ENCODE results near the gene HTT. TPM values are rescaled to one million over a fixed set of nuclear protein-coding genes. Genes with fewer than 3 reads are reported as not detected.
"Not testable (repeated sequence)": the region's sequence is repeated elsewhere in the genome, so short reads cannot be mapped to it uniquely, and the experiment has no call there.

Gene HTT
- total and polyA plus RNA-seq, 5 donors from 2014 or later, result 4.8 to 101 (median 6.4) TPM

DNA sequence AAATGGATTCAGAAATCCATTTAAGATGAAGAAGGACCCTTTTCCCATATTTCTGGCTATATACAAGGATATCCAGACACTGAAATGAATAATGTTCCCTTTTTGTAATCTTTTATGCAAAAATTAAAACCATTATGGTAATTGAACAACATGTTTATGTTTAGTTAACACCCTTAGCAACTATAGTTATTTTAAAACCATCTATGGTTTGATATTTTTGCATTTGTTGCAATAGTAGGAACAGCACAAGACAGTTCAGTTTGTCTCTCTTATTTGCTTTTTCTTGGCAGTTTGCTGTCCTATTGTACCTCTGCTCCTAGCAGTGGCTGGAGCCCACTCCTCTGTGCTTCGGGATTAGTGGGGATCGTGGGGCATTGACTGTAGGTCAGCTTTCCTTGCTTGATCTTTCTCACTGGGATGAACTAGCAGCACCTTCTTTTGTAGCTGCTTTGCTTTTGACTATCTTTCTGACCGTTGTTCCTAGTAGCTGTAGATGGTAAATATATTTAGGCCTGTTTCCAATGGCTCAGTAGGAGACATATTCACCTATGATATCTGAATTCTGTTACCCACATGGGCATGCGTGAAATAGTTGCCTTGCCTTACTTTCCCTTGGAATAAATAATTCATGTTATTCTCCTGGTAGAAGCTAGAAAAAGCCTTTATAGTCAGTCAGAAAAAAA is 12.8 kb downstream of the HTT start:
- no peaks in the 10 kb centered on the region for H3K9me3 ChIP-seq (ENCODE audit: control insufficient read depth in 2 of 2, low read length in 2 of 2)
- DNase-seq (no peak), ATAC-seq (ENCODE audit: low read depth in 2 of 2) (no peak)
- H3K27me3 ChIP-seq (ENCODE audit: control insufficient read depth, insufficient read depth, low read length), result no peaks in the 10 kb centered on the region
- H3K9me3 Mint-ChIP-seq, result no peaks in the 10 kb centered on the region
- peaks cover 21 to 44% (median 33%) of the 10 kb centered on the region in 4 donors for H3K4me1 Mint-ChIP-seq
- peaks cover 22% of the 10 kb centered on the region for H3K36me3 Mint-ChIP-seq
- no peak overlapping the region for H3K4me3 Mint-ChIP-seq
- peaks cover 9% of the 10 kb centered on the region for H3K4me1 ChIP-seq (ENCODE audit: control insufficient read depth, insufficient read depth, low read length, poor library complexity, severe bottlenecking)
- H3K27ac Mint-ChIP-seq, result no peak overlapping the region
- H3K27ac ChIP-seq (ENCODE audit: insufficient read depth, low read length, poor library complexity, severe bottlenecking), result no peak overlapping the region
- H3K27me3 Mint-ChIP-seq, result no peaks in the 10 kb centered on the region
- H3K36me3 ChIP-seq (ENCODE audit: control insufficient read depth, insufficient read depth, low read length), result peaks cover 21% of the 10 kb centered on the region
- no peak overlapping the region for H3K4me3 ChIP-seq (ENCODE audit: low read depth, low read length)

DNA sequence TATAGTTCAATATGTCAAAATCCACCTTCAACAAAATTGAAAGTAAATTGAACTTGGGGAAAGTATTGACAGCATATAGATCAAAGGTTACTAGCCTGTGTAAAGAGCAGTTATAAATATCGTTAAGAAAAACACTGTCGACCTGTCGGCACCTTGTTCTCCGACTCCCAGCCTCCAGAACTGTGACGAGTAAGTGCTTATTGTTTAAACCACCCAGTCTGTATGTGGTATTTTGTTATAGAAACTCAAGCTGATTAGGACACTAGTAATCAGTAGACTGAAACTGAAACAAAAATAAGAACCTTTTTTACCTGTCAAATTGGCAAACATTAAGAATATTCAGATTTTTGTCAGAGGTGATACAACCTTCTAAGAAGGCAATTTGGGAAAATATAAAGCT is 17.0 kb downstream of the HTT start:
- DNase-seq (peak in 1 of 3 donors; percentile 52), ATAC-seq (ENCODE audit: low read depth in 2 of 2) (peak; percentile 37 to 52)
- peaks cover 35% of the 10 kb centered on the region for H3K36me3 ChIP-seq (ENCODE audit: control insufficient read depth, insufficient read depth, low read length)
- H3K27ac Mint-ChIP-seq, result peak overlapping the region; percentile 63 to 84 (median 70)
- H3K9me3 Mint-ChIP-seq, result no peaks in the 10 kb centered on the region
- H3K4me3 ChIP-seq (ENCODE audit: low read depth, low read length), result peak overlapping the region; percentile 51
- peaks cover 7 to 21% (median 18%) of the 10 kb centered on the region in 4 donors for H3K4me1 Mint-ChIP-seq
- peak overlapping the region in 2 of 4 donors; percentile 45 to 91 for H3K4me3 Mint-ChIP-seq
- no peaks in the 10 kb centered on the region for H3K9me3 ChIP-seq (ENCODE audit: control insufficient read depth in 2 of 2, low read length in 2 of 2)
- H3K27me3 ChIP-seq (ENCODE audit: control insufficient read depth, insufficient read depth, low read length), result no peaks in the 10 kb centered on the region
- H3K4me1 ChIP-seq (ENCODE audit: control insufficient read depth, insufficient read depth, low read length, poor library complexity, severe bottlenecking), result peaks cover 3% of the 10 kb centered on the region
- peaks cover 41% of the 10 kb centered on the region for H3K36me3 Mint-ChIP-seq
- H3K27me3 Mint-ChIP-seq, result no peaks in the 10 kb centered on the region
- no peak overlapping the region for H3K27ac ChIP-seq (ENCODE audit: insufficient read depth, low read length, poor library complexity, severe bottlenecking)

DNA sequence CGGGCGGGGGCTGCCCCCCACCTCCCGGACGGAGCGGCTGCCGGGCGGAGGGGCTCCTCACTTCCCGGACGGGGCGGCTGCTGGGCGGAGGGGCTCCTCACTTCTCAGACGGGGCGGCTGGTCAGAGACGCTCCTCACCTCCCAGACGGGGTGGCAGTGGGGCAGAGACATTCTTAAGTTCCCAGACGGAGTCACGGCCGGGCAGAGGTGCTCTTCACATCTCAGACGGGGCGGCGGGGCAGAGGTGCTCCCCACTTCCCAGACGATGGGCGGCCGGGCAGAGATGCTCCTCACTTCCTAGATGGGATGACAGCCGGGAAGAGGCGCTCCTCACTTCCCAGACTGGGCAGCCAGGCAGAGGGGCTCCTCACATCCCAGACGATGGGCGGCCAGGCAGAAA is 20.2 kb downstream of the HTT start:
- not testable (repeated sequence) for ATAC-seq (ENCODE audit: low read depth in 2 of 2); H3K4me3 Mint-ChIP-seq; H3K27me3 ChIP-seq (ENCODE audit: control insufficient read depth, insufficient read depth, low read length); H3K4me1 ChIP-seq (ENCODE audit: control insufficient read depth, insufficient read depth, low read length, poor library complexity, severe bottlenecking); H3K27me3 Mint-ChIP-seq; H3K27ac Mint-ChIP-seq; H3K9me3 ChIP-seq (ENCODE audit: control insufficient read depth in 2 of 2, low read length in 2 of 2); H3K9me3 Mint-ChIP-seq; H3K27ac ChIP-seq (ENCODE audit: insufficient read depth, low read length, poor library complexity, severe bottlenecking); H3K4me3 ChIP-seq (ENCODE audit: low read depth, low read length); DNase-seq
- Mint-ChIP-seq H3K4me1 (peaks cover 13 to 21% (median 17%) of the 10 kb centered on the region in 4 donors), H3K36me3 (peaks cover 27% of the 10 kb centered on the region)
- peaks cover 31% of the 10 kb centered on the region for H3K36me3 ChIP-seq (ENCODE audit: control insufficient read depth, insufficient read depth, low read length)

DNA sequence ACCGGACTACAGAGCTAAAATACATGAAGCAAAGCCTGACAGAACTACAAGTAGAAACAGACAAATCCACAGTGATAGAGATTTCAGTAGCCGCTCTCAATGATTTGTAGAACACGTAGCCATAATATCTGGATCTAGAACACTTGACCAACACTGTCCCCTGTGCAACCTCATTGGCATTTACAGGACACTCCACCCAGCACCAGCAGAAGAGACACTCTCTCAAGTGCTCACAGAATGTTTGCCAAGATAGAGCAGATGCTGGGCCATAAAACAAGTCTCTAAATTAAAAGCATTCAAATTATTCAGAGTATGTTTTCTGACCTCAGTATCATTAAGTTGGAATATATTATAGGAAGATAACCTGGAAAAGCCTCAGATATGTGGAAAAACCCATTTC is 21.7 kb downstream of the HTT start:
- DNase-seq, result no peak
- Mint-ChIP-seq H3K27ac (no peak overlapping the region), H3K9me3 (no peaks in the 10 kb centered on the region), H3K4me1 (peaks cover 5 to 27% (median 15%) of the 10 kb centered on the region in 4 donors), H3K36me3 (peaks cover 35% of the 10 kb centered on the region), H3K27me3 (no peaks in the 10 kb centered on the region), H3K4me3 (no peak overlapping the region)
- no peak for ATAC-seq (ENCODE audit: low read depth in 2 of 2)
- Histone ChIP-seq H3K27me3 (ENCODE audit: control insufficient read depth, insufficient read depth, low read length) (no peaks in the 10 kb centered on the region), H3K27ac (ENCODE audit: insufficient read depth, low read length, poor library complexity, severe bottlenecking) (no peak overlapping the region), H3K4me1 (ENCODE audit: control insufficient read depth, insufficient read depth, low read length, poor library complexity, severe bottlenecking) (peaks cover 3% of the 10 kb centered on the region), H3K36me3 (ENCODE audit: control insufficient read depth, insufficient read depth, low read length) (peaks cover 37% of the 10 kb centered on the region), H3K4me3 (ENCODE audit: low read depth, low read length) (no peak overlapping the region), H3K9me3 (ENCODE audit: control insufficient read depth in 2 of 2, low read length in 2 of 2) (no peaks in the 10 kb centered on the region)

DNA sequence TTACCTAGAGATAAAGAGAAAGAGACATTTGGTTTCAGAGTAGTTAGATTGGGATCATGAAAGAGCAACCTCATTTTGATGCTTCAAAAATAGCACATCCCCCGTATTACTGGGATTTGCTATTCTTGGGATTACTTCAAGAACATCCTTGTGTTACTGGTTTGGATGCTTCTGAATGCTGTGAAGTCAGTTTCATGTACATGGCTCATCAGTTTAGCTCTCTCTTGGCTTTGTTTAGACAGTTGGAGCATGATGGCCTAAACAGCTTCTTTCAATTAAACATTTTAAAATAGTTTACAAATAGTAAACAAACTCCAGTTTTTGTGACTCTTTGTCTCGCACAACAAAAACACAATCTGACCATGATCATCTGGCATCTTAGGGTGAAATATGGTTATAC is 23.9 kb downstream of the HTT start:
- Histone ChIP-seq H3K4me3 (ENCODE audit: low read depth, low read length) (no peak overlapping the region), H3K4me1 (ENCODE audit: control insufficient read depth, insufficient read depth, low read length, poor library complexity, severe bottlenecking) (no peaks in the 10 kb centered on the region), H3K27me3 (ENCODE audit: control insufficient read depth, insufficient read depth, low read length) (no peaks in the 10 kb centered on the region), H3K27ac (ENCODE audit: insufficient read depth, low read length, poor library complexity, severe bottlenecking) (no peak overlapping the region), H3K9me3 (ENCODE audit: control insufficient read depth in 2 of 2, low read length in 2 of 2) (no peaks in the 10 kb centered on the region), H3K36me3 (ENCODE audit: control insufficient read depth, insufficient read depth, low read length) (peaks cover 35% of the 10 kb centered on the region)
- Mint-ChIP-seq H3K4me3 (no peak overlapping the region), H3K36me3 (peaks cover 31% of the 10 kb centered on the region), H3K27me3 (no peaks in the 10 kb centered on the region), H3K4me1 (peaks cover 6 to 22% (median 10%) of the 10 kb centered on the region in 4 donors), H3K9me3 (no peaks in the 10 kb centered on the region), H3K27ac (peak overlapping the region; percentile 32 to 70 (median 48))
- DNase-seq (no peak), ATAC-seq (ENCODE audit: low read depth in 2 of 2) (no peak)

DNA sequence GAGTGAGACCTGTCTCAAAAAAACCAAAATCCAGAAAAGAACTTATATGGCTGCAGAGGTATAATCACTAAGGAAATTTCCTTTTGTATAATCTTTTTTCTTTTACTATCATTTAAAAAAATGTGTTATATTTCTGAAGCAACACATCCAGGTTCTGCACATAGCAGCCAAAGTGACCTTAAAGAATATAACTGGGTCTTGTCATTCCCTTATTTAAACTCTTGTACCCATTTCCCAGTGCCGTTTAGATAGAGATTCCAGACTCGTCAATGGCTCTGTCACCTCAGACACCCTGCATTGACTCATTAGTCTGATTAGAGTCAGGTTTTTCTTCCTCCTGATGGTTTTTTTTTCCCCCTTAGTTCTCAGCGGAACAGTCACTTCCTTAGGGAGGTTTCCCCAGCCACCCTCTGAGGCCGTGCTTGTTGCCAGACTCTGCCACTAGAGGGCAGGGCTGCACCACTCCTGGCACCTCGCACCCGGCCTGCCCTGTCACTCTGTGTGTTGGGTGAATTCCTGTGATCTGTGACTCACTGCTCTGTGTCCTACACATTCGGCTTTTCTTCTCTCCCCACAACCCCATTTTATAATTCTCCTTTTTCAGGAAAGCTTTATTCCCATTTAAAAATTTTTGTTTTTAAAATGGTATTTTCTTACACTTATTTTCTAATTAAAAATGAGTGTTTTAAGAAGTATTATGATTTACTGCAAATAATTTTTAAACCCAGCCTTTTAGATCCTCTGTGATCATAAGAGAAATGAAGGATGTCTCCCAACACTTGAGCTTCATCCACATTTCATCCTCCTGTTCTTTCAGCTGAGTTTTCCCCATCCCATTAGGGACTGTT is 32.1 kb downstream of the HTT start:
- DNase-seq (peak; percentile 68 to 82 (median 69)), ATAC-seq (ENCODE audit: low read depth in 2 of 2) (peak; percentile 99)
- Mint-ChIP-seq H3K9me3 (no peaks in the 10 kb centered on the region), H3K4me3 (no peak overlapping the region), H3K36me3 (peaks cover 30% of the 10 kb centered on the region), H3K4me1 (peaks cover 0 to 12% (median 8%) of the 10 kb centered on the region in 4 donors), H3K27ac (peak overlapping the region in 1 of 3 donors; percentile 16), H3K27me3 (no peaks in the 10 kb centered on the region)
- H3K27ac ChIP-seq (ENCODE audit: insufficient read depth, low read length, poor library complexity, severe bottlenecking), result peak overlapping the region; percentile 10
- H3K9me3 ChIP-seq (ENCODE audit: control insufficient read depth in 2 of 2, low read length in 2 of 2), result no peaks in the 10 kb centered on the region
- peaks cover 49% of the 10 kb centered on the region for H3K36me3 ChIP-seq (ENCODE audit: control insufficient read depth, insufficient read depth, low read length)
- peaks cover 5% of the 10 kb centered on the region for H3K4me1 ChIP-seq (ENCODE audit: control insufficient read depth, insufficient read depth, low read length, poor library complexity, severe bottlenecking)
- no peak overlapping the region for H3K4me3 ChIP-seq (ENCODE audit: low read depth, low read length)
- H3K27me3 ChIP-seq (ENCODE audit: control insufficient read depth, insufficient read depth, low read length), result no peaks in the 10 kb centered on the region

DNA sequence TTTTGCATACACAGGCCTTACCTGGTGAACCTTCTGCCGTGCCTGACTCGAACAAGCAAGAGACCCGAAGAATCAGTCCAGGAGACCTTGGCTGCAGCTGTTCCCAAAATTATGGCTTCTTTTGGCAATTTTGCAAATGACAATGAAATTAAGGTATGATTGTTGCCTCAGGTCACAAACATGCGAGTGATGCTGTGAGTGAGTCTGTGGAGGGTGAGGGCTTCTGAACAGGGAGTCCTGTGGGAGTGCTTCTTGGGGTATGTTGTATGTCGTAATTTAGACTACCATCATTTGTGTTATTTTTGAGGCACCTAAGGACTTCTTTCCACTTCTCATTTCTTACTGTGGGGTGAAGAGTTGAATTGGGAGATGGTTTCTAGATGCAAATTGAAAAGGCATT is 32.8 kb downstream of the HTT start:
- DNase-seq (no peak), ATAC-seq (ENCODE audit: low read depth in 2 of 2) (no peak)
- peaks cover 2 to 9% (median 6%) of the 10 kb centered on the region in 4 donors for H3K4me1 Mint-ChIP-seq
- no peak overlapping the region for H3K4me3 ChIP-seq (ENCODE audit: low read depth, low read length)
- peaks cover 55% of the 10 kb centered on the region for H3K36me3 ChIP-seq (ENCODE audit: control insufficient read depth, insufficient read depth, low read length)
- H3K27me3 Mint-ChIP-seq, result no peaks in the 10 kb centered on the region
- no peaks in the 10 kb centered on the region for H3K9me3 ChIP-seq (ENCODE audit: control insufficient read depth in 2 of 2, low read length in 2 of 2)
- no peak overlapping the region for H3K4me3 Mint-ChIP-seq
- H3K36me3 Mint-ChIP-seq, result peaks cover 34% of the 10 kb centered on the region
- H3K9me3 Mint-ChIP-seq, result no peaks in the 10 kb centered on the region
- peak overlapping the region; percentile 10 for H3K27ac ChIP-seq (ENCODE audit: insufficient read depth, low read length, poor library complexity, severe bottlenecking)
- H3K27ac Mint-ChIP-seq, result no peak overlapping the region
- H3K27me3 ChIP-seq (ENCODE audit: control insufficient read depth, insufficient read depth, low read length), result no peaks in the 10 kb centered on the region
- H3K4me1 ChIP-seq (ENCODE audit: control insufficient read depth, insufficient read depth, low read length, poor library complexity, severe bottlenecking), result peaks cover 5% of the 10 kb centered on the region

Measured in CD4-positive, CD25-positive, alpha-beta regulatory T cell (primary cell).